ENCODE measurements around the gene GOLGA3.

The GOLGA3 gene

DNA sequence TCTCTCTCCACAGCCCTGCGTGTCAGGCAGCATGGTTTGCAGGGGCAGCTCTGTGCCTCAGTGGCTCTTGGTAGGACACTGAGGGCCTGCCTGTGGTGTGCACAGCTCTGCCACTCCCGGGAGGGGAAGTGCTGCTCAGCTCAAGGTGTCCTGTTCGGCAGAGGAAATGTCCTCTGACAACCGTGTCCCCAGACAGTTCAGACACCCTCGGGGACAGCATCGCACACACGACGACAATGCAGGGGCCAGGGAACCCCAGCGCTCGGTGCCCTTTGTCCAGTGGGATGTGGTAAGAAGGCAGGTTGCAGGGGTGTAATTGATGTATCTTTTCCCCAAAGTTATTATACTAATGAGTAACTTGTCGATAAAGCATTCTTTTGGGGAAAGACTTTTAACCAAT is 81.3 kb downstream of the GOLGA3 start:
- no peak for DNase-seq

DNA sequence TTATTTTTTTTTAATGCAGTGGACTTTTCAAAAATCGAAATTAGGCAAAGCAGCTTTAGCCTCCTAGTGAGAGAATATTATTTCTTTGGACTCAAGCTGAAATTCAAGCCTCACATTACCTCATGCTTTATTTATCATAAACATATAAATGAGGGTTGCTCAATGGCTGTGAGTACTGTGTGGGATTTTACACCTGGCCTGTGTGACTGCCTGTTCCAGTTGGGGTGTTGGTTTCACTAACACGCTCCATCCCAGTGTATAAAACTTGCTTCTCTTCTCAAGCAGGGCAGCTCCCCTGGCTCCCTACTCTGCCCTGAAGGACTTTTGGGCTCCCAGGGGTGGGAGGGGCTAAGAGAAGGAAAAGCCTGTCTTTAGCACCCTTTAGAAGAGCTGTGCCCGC is 82.1 kb downstream of the GOLGA3 start:
- DNase-seq: no peak

- DNase-seq: no peak
These were observed 84.8 kb downstream of the GOLGA3 start for GRCh38 chr12:132743831-132744230.

GRCh38 chr12:132741620-132742019 is 87.0 kb downstream of the GOLGA3 start:
- no peak for DNase-seq

GRCh38 chr12:132740652-132741051 is 88.0 kb downstream of the GOLGA3 start:
- DNase-seq: no peak

- no peak for DNase-seq
These were observed 88.4 kb downstream of the GOLGA3 start for GRCh38 chr12:132740313-132740646.

DNA sequence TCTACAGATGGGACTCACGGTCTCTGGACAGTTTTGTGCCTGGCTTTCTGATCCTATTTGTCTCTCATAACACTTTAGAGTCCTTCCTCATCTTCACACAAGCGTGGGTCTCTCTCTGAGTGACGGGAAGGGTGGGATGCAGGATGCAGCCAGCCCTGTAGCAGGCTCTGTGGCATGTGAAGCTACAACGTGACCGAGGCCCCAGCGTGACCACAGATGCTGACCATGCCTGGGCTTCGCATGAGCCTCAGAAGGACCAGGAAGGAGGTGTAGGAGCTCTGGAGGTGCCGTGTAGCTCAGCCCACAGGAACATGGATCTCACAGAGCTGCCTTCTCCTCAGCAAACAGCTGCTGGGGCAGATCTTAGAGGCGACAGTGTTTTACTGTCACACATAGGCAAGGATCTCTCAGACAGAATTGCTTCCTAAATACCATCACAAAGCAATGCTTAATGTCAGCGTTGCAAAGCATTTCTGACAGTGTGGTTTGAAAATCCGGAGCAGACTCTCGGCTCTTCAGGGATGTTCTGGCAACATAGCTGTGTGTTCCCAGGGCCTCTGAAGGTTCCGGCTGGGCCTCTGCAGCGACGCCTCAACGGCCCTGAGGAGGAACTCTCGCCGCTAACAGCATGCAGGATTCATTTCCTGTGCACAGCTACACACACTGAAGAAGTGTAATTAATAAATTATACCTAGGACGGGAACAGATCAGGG is 88.9 kb downstream of the GOLGA3 start:
- no peak for DNase-seq

DNA sequence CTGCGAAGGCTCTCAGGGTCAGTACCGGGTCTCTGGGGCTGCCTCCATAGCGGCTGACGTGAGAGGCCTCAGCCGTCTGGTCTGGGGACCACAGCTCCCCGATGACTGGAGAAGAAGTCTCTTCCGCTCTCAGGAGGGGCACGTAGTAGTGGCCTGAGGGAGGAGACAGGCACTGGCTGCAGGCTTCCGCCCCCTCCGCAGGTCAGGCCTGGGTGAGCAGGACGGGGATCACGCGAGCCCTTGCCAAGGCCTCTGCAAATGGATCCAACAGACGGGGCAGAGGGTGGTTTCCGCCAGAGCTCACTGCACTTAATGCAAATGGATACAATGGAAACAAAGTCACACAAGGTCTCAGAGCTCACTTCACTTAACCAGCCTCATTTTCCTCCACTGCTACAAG is 91.8 kb downstream of the GOLGA3 start:
- no peak for DNase-seq

DNA sequence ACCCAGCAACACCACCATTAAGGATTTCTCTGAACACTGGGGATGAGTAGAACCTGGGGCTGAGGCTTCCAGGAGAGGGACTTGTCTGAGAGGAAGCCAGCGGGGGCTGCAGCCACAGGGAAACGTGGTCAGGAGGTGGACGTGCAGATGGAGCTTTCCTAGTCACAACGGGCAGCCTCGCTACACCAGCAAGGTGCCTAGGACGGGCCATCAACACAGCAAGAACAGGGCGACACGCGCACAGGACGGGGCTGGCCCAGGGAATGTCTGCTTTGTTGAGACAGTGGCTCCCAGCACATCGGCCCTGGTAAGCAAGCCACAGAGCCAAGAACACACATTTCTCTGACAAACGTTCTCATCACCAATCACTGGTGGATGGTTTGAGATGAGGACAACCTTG is 92.3 kb downstream of the GOLGA3 start:
- DNase-seq: no peak

GRCh38 chr12:132735496-132735895 is 93.2 kb downstream of the GOLGA3 start:
- no peak for DNase-seq

DNA sequence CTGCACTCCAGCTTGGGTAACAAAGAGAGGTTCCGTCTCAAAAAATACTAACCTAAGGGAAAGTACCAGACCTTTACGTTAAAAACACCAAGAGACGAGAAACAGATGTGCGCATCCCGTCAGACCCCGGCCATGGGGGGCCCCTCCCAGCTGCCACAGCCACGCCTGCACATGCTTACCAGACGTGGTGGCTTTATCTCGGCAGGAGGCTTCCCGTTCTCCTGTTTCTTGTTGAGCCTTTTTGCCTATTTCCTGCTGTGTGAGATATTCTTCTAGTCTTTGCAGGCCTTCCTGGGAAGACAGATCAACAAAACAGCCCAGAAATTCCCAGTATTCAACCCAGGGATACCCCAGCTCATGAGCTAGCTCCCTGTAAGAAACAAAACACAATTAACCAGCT is 94.5 kb downstream of the GOLGA3 start:
- no peak for DNase-seq

- DNase-seq: no peak
These were observed 97.1 kb downstream of the GOLGA3 start for GRCh38 chr12:132731574-132731973.

DNA sequence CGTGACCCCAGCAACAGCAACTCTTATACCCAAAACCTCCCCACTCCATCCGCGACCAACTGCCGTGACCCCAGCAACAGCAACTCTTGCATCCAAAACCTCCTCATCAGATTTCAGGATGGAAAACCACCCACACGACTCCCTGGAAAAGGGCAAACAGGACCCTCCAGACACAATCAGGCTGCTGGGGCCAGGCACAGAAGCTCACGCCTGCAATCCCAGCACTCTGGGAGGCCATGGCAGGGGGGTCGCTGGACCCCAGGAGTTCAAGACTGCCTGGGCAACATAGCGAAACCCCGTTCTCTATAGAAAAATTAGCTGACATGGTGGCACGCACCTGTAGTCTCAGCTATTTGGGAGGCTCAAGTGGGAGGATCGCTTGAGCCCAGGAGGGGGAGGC is 98.3 kb downstream of the GOLGA3 start:
- DNase-seq: no peak

DNA sequence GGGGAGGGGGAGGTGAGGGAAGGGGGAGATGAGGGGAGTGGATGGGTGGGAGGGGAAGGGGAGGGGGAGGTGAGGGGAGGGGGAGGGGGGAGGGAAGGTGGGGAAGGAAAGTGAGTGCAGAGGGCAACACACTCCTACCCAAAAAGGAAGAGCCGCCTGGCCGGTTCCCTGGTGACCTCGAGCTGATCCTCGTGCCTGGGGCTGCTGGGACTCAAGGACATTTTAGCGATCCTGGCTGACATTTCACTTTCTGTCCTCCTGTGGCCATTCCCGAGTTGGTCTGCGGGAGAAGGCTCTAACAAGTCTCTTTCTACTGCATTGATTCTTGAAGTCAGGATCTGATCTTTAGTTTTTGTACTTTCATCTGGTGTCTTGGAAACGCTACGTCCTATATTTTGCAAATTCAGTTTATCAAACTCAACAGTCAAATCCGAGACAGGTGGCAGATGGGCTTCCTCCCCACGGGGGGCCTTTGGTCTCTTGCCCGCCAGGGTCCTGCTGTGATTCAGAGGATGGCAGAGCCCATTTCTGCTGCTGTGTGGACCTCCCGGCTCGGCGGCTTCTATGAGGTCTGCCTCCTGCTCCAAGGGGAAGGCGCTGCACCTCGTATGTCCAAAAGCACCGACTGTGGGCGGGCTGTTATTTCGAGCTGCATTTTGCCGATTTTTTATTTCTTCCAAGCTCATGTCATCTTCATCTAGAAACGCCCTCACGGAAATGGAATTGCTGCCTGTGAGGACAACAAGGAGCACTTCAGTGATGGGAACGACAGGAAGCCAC is 98.9 kb downstream of the GOLGA3 start:
- DNase-seq: no peak

DNA sequence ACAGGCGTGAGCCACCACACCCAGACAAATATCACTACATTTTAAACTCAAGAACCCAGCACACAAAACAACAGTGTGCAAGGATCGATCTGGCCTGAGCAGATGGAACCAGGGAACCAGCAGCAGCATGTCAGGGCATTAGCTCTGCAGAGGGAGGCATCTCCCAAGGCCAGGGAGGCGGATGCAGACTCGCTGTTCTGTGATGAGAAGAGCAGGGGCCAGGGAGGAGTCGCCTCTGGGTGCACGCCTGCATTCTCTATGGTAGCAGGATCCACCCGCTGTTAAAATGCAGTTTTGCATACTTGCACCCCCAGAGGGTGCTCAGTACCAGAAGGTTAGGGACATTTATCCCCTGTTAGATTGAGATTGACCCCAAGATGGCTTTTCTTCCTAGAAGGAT is 100.2 kb downstream of the GOLGA3 start:
- DNase-seq: no peak

DNA sequence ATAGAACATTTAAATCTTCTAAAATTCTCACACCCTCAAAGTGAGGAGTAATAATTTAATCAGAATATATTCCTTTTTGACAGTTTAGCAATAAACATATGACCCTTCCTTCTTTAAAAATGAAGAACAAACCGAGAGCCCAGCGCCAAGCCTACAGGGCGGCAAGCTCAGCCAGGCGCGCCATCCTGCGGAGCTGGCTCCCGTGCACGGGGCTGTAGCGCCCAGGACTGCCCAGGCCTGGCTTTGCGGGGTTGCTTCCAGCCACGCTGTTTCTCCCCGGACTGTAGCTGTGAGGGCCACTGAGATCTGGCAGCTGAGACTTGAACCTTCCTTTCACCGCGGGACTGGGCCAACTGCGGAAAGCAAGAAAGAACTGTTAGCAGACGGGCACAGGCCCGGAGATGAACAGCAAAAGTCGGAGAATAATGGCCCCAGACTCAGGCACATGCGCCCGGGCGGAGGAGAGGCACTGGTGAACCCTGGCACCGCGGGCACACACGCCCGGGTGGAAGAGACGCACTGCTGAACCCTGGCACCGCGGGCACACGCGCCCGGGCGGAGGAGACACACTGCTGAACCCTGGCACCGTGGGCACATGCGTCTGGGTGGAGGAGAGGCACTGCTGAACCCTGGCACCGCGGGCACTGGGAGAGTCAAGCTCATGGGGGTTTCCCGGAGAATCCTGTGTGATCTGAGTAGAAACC is 101.4 kb downstream of the GOLGA3 start:
- DNase-seq: no peak

DNA sequence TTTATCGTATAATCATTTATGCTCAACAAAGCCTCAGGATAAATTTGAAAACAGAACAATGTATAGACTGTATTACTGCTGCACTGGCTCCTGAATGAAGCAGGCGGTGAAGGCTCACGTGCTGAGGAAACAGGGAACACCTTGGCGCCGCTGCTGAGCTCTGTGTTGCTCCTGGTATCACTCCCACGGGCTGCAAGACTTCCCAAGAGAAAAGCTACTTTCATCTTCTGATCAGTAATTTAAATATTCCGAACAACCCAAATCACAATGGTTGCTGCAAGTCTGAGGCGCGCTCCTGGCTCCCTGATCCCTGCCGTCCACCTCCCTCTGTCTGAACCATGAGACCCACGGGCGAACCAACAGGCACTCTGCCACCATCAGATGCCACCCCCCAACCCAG is 102.3 kb downstream of the GOLGA3 start:
- no peak for DNase-seq

GRCh38 chr12:132724506-132725241 is 104.0 kb downstream of the GOLGA3 start:
- no peak for DNase-seq

GRCh38 chr12:132723764-132724140 is 104.9 kb downstream of the GOLGA3 start:
- DNase-seq: no peak

- no peak for DNase-seq
These were observed 105.5 kb downstream of the GOLGA3 start for GRCh38 chr12:132723015-132723763.

DNA sequence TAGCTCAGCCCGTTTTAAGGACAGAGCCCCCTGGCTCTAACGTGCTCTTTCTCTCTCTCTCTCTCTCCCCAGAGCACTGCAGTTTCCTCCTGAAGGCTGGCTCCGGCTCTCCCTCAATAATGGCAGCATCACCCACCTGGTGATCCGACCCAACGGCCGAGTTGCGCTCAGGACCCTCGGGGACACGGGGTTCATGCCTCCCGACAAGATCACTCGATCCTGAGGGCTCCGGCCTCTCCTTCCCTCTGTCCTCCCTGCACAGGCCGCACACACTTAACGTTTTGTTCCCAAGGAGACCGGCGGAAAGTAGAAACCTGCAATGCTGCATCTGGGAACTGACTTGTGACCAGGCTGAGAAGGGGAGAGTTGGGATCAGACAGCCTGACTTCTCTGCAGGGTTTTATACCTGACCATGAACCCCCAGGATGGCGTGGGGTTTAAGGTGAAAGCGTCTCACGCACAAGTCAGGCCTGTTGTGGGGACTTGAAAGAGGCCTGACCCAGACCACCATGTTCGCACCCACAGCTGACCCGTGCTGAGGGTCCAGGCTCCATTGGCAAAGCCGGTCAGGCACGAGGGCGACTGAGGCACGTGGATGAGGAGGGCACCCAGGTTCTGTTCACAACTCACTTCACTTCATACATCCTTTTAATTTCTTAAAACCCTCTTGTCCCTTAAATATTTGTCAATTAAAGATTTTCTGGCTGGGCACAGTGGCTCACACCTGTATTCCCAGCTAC is 107.9 kb downstream of the GOLGA3 start:
- no peak for DNase-seq

- DNase-seq: no peak
These were observed 108.7 kb downstream of the GOLGA3 start for GRCh38 chr12:132719954-132720324.

All from activated CD4-positive, CD25-positive, alpha-beta regulatory T cell treated with anti-CD3 and anti-CD28 coated beads, Interleukin-2, amount 50 U/mL, for 72 hours (primary cell).